Lower lobe of right lung (tissue), 2 donors: ENCODE results near the gene VSTM4. TPM values are rescaled to one million over a fixed set of nuclear protein-coding genes. Genes with fewer than 3 reads are reported as not detected.

Source experiments
- ATAC-seq, 2 donors: fragments of 200-7000 bp; cut with Tn5 transposase; one replicate each; pipeline ENCODE4 v1.9.1; 2020 to 2022; ENCODE audit warnings: mild to moderate bottlenecking in 2 of 2, moderate library complexity in 2 of 2
- DNase-seq: peaks from one replicate; pipeline ENCODE4 v3.0.0-alpha.2; 2020
- H3K27ac ChIP-seq: fragments of 200-600 bp; one replicate; pipeline ENCODE4 v1.8.0; 2022
- H3K27me3 ChIP-seq: fragments of 200-600 bp; one replicate; pipeline ENCODE4 v1.8.0; 2022; ENCODE audit warnings: low read depth
- H3K36me3 ChIP-seq: fragments of 200-600 bp; one replicate; pipeline ENCODE4 v1.8.0; 2022; ENCODE audit warnings: mild to moderate bottlenecking
- H3K4me1 ChIP-seq: fragments of 200-600 bp; one replicate; pipeline ENCODE4 v1.8.0; 2022
- H3K4me3 ChIP-seq: fragments of 200-600 bp; one replicate; pipeline ENCODE4 v1.8.0; 2022; ENCODE audit warnings: mild to moderate bottlenecking
- H3K9me3 ChIP-seq: fragments of 200-600 bp; one replicate; pipeline ENCODE4 v1.8.0; 2022
- intact Hi-C: fragments of 100-400 bp; cut with DNase I; formaldehyde crosslinking; loops from one replicate; pipeline ENCODE4 v1.11.0; 2022
- total RNA-seq: library from RNA; stranded (reverse); fragmentation: NEBNext Ultra II Directional; extraction: Animal tissue kit (Norgen Biotek cat#: 25700); gene quantifications from one replicate; pipeline ENCODE4 v1.2.1, GENCODE V29; 2021
- TF ChIP-seq, protein P1 (sequence below): fragments of 200-600 bp; IDR thresholded peaks from one replicate; pipeline ENCODE4 v1.8.0; 2022; ENCODE audit warnings: antibody characterized with exemption, mild to moderate bottlenecking
- donor health status: DM: no; HTN: yes; CAD: no; lungs with severe emphysema.

Gene VSTM4
- total RNA-seq, 1 donor from 2014 or later, result 18.7 TPM

DNA sequence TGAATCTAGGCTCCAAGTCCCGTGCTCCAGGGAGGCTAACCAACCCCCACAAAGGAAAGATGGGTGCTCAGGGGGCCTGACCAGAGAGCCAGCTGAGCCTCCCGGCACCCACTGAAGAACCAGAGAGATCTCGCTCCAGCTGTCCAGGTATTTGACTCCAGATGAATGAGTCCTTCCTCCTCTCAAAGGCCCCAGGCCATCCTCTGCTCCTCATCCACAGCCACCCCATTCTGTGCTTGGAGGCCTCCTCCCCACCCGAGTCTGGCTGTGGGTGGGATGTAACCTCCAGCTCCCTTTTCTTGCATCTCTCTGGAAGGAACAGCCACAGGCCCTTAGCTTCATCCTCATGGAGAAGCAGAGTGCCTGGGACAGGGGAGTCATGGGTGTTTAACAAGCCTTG, 44.6 kb downstream of the VSTM4 start:
- Histone ChIP-seq H3K9me3 (no peaks in the 10 kb centered on the region), H3K4me3 (no peak overlapping the region), H3K36me3 (peaks cover 6% of the 10 kb centered on the region), H3K27me3 (no peaks in the 10 kb centered on the region), H3K4me1 (no peaks in the 10 kb centered on the region), H3K27ac (no peak overlapping the region)
- no peak for DNase-seq
- intact Hi-C loops, result no loop called here
- TF ChIP-seq, protein P1, sequence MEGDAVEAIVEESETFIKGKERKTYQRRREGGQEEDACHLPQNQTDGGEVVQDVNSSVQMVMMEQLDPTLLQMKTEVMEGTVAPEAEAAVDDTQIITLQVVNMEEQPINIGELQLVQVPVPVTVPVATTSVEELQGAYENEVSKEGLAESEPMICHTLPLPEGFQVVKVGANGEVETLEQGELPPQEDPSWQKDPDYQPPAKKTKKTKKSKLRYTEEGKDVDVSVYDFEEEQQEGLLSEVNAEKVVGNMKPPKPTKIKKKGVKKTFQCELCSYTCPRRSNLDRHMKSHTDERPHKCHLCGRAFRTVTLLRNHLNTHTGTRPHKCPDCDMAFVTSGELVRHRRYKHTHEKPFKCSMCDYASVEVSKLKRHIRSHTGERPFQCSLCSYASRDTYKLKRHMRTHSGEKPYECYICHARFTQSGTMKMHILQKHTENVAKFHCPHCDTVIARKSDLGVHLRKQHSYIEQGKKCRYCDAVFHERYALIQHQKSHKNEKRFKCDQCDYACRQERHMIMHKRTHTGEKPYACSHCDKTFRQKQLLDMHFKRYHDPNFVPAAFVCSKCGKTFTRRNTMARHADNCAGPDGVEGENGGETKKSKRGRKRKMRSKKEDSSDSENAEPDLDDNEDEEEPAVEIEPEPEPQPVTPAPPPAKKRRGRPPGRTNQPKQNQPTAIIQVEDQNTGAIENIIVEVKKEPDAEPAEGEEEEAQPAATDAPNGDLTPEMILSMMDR, result no peak
- no peak for ATAC-seq

DNA sequence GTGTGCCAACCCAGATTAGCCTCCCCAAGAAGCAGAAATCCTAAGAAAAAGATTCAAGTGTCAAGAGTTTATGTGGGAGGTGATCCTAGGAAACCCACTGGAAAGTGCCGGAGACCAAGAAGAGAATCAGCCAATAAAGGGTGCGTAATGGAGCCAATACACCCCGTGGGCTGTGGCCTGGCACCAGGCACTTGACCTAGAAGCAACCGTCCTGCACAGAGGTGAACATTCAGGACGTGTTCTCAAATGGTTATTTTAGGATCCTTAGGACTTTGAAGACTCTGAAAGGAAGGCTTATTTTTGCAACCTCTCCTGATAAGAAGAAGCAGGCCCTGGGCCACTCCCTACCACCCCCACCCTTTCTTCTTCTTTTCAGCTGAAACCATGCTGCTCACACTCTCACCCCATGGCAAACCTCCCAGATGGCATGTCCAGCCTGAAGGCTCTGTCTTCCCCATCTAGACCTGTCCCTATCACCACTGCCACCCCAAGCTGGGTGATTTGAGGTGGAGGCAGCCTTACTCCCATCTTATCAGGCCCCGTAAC, 46.6 kb downstream of the VSTM4 start:
- Histone ChIP-seq H3K36me3 (peaks cover 7% of the 10 kb centered on the region), H3K27me3 (no peaks in the 10 kb centered on the region), H3K9me3 (no peaks in the 10 kb centered on the region), H3K4me3 (no peak overlapping the region), H3K4me1 (no peaks in the 10 kb centered on the region), H3K27ac (no peak overlapping the region)
- intact Hi-C loops, result no loop called here
- ATAC-seq (no peak), DNase-seq (no peak)
- TF ChIP-seq, protein P1, result no peak

DNA sequence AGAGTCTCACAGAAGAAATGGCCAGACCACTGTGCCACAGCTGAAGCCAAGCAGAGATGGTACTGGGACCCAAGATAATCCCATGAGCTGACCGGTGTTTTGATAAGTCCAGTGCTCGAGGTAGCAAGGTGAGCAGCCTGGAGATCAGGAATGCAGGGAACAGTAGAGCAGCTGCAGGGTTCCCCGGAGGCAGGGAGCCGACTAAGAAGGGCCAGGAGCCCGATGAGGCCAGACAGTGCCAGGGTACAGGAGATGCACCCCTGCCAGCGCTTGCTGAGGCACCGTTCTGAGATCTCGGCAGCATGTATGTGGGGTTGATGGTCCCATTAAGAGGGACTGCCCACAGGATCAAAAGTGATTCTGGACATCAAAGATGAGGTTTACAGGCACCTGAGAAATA, 47.1 kb downstream of the VSTM4 start:
- DNase-seq (no peak), ATAC-seq (no peak)
- TF ChIP-seq, protein P1, result no peak
- no peak overlapping the region for H3K4me3 ChIP-seq
- H3K27me3 ChIP-seq, result no peaks in the 10 kb centered on the region
- intact Hi-C loops, result no loop called here
- no peaks in the 10 kb centered on the region for H3K4me1 ChIP-seq
- H3K36me3 ChIP-seq, result peaks cover 12% of the 10 kb centered on the region
- H3K9me3 ChIP-seq, result no peaks in the 10 kb centered on the region
- no peak overlapping the region for H3K27ac ChIP-seq

DNA sequence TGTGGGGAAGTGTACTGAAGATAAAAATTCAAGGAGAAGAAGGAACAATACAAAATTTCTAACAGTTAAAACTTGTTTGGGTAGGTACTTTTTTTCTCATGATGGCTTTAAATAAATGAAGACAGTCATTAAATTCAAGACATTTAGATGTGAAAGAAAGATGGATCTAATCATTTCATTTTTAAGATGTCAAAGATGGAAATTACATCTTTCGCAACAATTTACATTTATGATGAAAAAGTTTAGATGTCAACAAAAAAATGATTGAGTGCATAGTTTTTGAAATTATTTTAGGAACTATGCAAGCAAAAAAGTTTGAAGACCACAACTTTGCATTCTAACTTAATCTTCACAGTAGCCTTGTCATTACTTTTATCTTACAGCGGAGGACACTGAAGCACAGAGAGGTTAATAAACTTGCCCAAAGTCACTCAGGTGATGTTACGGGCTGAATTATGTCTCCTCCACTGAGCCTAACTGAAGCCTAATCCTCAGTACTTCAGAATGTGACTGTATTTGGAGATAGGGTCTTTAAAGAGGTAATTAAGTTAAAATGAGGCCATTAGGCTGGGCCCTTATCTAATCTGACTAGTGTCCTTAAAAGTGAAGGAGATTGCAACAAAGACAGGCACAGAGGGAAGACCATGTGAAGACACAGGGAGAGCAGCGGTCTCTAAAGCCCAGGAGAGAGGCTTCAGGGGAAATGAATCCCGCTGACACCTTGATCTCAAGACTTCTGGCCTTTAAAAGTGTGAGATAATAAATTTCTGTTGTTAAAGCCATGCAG, 48.2 kb downstream of the VSTM4 start:
- H3K4me1 ChIP-seq, result no peaks in the 10 kb centered on the region
- H3K36me3 ChIP-seq, result peaks cover 7% of the 10 kb centered on the region
- intact Hi-C loops, result no loop called here
- peaks cover 5% of the 10 kb centered on the region for H3K9me3 ChIP-seq
- TF ChIP-seq, protein P1, result no peak
- no peak overlapping the region for H3K27ac ChIP-seq
- H3K27me3 ChIP-seq, result no peaks in the 10 kb centered on the region
- no peak overlapping the region for H3K4me3 ChIP-seq
- ATAC-seq, result no peak
- no peak for DNase-seq

DNA sequence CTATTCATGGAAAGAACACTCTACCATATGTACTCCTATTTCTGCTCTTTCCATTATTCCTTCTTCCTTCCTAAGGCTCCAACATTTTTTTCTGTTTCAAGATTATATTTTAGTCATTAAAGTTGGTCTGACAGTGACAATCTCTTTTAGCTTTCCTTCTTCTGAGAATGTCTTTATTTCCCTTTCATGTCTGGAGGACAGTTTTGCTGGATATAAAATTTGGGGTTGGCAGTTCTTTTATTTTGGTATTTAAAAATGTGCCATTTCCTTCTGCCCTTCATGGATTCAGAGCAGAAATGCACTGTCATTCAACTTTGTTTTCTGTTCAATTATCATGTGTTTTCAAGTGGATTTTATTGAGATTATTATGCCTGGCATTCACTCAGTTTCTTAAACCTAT, 53.1 kb downstream of the VSTM4 start:
- no peak for DNase-seq
- ATAC-seq, result no peak
- H3K27me3 ChIP-seq, result no peaks in the 10 kb centered on the region
- no peaks in the 10 kb centered on the region for H3K4me1 ChIP-seq
- intact Hi-C loops, result no loop called here
- no peak overlapping the region for H3K4me3 ChIP-seq
- TF ChIP-seq, protein P1, result no peak
- peaks cover 10% of the 10 kb centered on the region for H3K9me3 ChIP-seq
- peaks cover 6% of the 10 kb centered on the region for H3K36me3 ChIP-seq
- H3K27ac ChIP-seq, result no peak overlapping the region
